ENCODE data around the gene OR2A5. TPM values are rescaled to one million over a fixed set of nuclear protein-coding genes. Genes with fewer than 3 reads are reported as not detected.

OR2A5 gene
- total RNA-seq, 2 donors from 2014 or later = not detected

Other genes with a start within 250 kb of the OR2A5 start
- 10 to 100 TPM in 1 of 2 donors, 1 to 10 TPM in 1; 7.4 to 13.5 TPM for gene TCAF1, start 146.8 kb upstream of the OR2A5 start, total RNA-seq
- not detected for gene OR2F2, start 113.7 kb upstream of the OR2A5 start, total RNA-seq
- gene OR2F1, start 94.1 kb upstream of the OR2A5 start, total RNA-seq = not detected
- not detected for gene OR6B1, start 48.6 kb upstream of the OR2A5 start, total RNA-seq
- gene OR2A25, start 20.9 kb downstream of the OR2A5 start, total RNA-seq = not detected
- not detected for gene OR2A12, start 37.3 kb downstream of the OR2A5 start, total RNA-seq
- not detected for gene OR2A2, start 60.6 kb downstream of the OR2A5 start, total RNA-seq
- gene OR2A14, start 74.2 kb downstream of the OR2A5 start, total RNA-seq = not detected
- gene CTAGE4, start 134.5 kb downstream of the OR2A5 start, total RNA-seq = 1 to 10 TPM in 1 of 2 donors, under 1 TPM in 1; 0.38 to 1.7 TPM
- 1 to 10 TPM in 1 of 2 donors, not detected in 1; 1.2 TPM for gene ARHGEF35, start 146.9 kb downstream of the OR2A5 start, total RNA-seq
- not detected for gene OR2A42, start 190.7 kb downstream of the OR2A5 start, total RNA-seq
- not detected for gene OR2A7, start 215.8 kb downstream of the OR2A5 start, total RNA-seq
- under 1 TPM in 1 of 2 donors, not detected in 1; 0.31 TPM for gene CTAGE8, start 220.3 kb downstream of the OR2A5 start, total RNA-seq